HG03558 (cell line): Measurements from ENCODE around the gene PARP1.
A peak's percentile ranks its signal among the peaks of the same experiment; 100 is the strongest.

Experiments used
- ATAC-seq: cut with Tn5 transposase; IDR thresholded peaks from one replicate; pipeline ENCODE4 v1.9.1; 2021; ENCODE audit warnings: moderate number of reproducible peaks; ENCODE audit not compliant: unreplicated experiment; ENCODE audit errors: extremely low read depth

The PARP1 gene

GRCh38 chr1:226384040-226384439 is 23.9 kb downstream of the PARP1 start:
- no peak for ATAC-seq

GRCh38 chr1:226382030-226382429 is 25.9 kb downstream of the PARP1 start:
- ATAC-seq: no peak

- no peak for ATAC-seq
Measured at GRCh38 chr1:226381226-226381998, 26.5 kb downstream of the PARP1 start.

GRCh38 chr1:226378071-226378470 is 29.8 kb downstream of the PARP1 start:
- no peak for ATAC-seq

GRCh38 chr1:226376300-226376699 is 31.6 kb downstream of the PARP1 start:
- no peak for ATAC-seq

GRCh38 chr1:226373376-226373775 is 34.5 kb downstream of the PARP1 start:
- no peak for ATAC-seq

GRCh38 chr1:226372885-226373284 is 35.0 kb downstream of the PARP1 start:
- ATAC-seq: no peak

- ATAC-seq: no peak
Measured at GRCh38 chr1:226371866-226372490, 35.9 kb downstream of the PARP1 start.

GRCh38 chr1:226371027-226371694 is 36.7 kb downstream of the PARP1 start:
- ATAC-seq: no peak

GRCh38 chr1:226370144-226370923 is 37.6 kb downstream of the PARP1 start:
- no peak for ATAC-seq

- no peak for ATAC-seq
Measured at GRCh38 chr1:226369110-226369509, 38.8 kb downstream of the PARP1 start.

GRCh38 chr1:226366290-226366689 is 41.6 kb downstream of the PARP1 start:
- no peak for ATAC-seq

GRCh38 chr1:226365831-226366231 is 42.1 kb downstream of the PARP1 start:
- ATAC-seq: no peak

GRCh38 chr1:226364901-226365565 is 42.9 kb downstream of the PARP1 start:
- no peak for ATAC-seq

- no peak for ATAC-seq
Measured at GRCh38 chr1:226364514-226364899, 43.4 kb downstream of the PARP1 start.

GRCh38 chr1:226363801-226364513 is 43.9 kb downstream of the PARP1 start:
- no peak for ATAC-seq

GRCh38 chr1:226362891-226363447 is 44.9 kb downstream of the PARP1 start:
- no peak for ATAC-seq

- no peak for ATAC-seq
Measured at GRCh38 chr1:226362361-226362760, 45.5 kb downstream of the PARP1 start.

GRCh38 chr1:226360106-226360746 is 47.7 kb downstream of the PARP1 start:
- peak; percentile 58 for ATAC-seq
